Stimulated activated CD8-positive, alpha-beta memory T cell treated with anti-CD3 and anti-CD28 coated beads, Interleukin-15, amount 100 ng/mL, for 4 hours (primary cell): ENCODE measurements around the gene SH3TC1.

Source experiments
- DNase-seq, 2 donors: peaks; one replicate each; pipeline ENCODE4 v3.0.0-alpha.2; 2020; ENCODE audit warnings: low read depth in 2 of 2

The SH3TC1 gene

DNA sequence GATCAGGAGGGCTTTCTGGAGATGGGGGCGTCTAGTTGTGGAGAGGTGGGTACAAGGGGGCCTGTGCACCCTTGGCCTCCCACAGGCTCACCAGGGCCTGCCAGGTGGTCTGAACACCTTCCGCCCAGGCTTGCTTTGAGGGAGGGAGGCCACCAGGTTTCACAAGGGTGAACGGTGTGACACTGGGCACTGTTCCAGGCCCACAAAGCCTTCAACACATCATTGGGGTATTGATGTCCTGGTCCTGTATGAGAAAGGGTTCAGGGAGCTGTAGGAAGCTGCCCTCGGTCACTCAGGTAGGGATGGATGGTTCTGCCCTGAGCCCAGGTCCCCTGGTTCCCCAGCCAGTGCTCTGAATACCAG is 76.4 kb downstream of the SH3TC1 start:
- no peak for DNase-seq

GRCh38 chr4:8276358-8277240 is 77.5 kb downstream of the SH3TC1 start:
- no peak for DNase-seq

GRCh38 chr4:8277356-8278008 is 78.4 kb downstream of the SH3TC1 start:
- no peak for DNase-seq

- no peak for DNase-seq
Measured at GRCh38 chr4:8278009-8278395, 78.9 kb downstream of the SH3TC1 start.

GRCh38 chr4:8278421-8279287 is 79.6 kb downstream of the SH3TC1 start:
- DNase-seq: no peak

- no peak for DNase-seq
Measured at GRCh38 chr4:8279321-8280157, 80.4 kb downstream of the SH3TC1 start.

- DNase-seq: no peak
Measured at GRCh38 chr4:8280158-8280875, 81.2 kb downstream of the SH3TC1 start.

GRCh38 chr4:8280876-8281440 is 81.9 kb downstream of the SH3TC1 start:
- no peak for DNase-seq

GRCh38 chr4:8281519-8282133 is 82.5 kb downstream of the SH3TC1 start:
- no peak for DNase-seq

GRCh38 chr4:8282134-8282641 is 83.1 kb downstream of the SH3TC1 start:
- DNase-seq: no peak

DNA sequence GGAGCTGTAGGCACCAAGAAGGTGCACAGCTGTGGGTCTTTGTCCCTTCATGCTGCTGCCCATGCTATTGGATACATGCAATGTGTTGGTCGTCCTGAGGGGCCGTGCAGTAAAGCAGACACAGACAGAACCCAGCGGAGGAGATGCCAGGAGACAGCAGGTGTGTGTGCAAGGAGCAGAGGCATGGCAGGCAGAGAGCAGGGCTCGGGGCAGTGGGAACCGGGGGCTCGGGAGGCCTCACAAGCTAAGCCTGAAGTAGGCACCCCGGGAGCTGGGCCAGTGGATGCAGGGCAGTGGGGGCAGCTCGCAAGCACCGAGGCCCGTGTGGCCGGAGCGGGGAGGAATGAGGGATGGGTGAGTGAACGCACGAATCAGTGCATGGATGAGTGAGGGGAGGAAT is 83.7 kb downstream of the SH3TC1 start:
- no peak for DNase-seq

DNA sequence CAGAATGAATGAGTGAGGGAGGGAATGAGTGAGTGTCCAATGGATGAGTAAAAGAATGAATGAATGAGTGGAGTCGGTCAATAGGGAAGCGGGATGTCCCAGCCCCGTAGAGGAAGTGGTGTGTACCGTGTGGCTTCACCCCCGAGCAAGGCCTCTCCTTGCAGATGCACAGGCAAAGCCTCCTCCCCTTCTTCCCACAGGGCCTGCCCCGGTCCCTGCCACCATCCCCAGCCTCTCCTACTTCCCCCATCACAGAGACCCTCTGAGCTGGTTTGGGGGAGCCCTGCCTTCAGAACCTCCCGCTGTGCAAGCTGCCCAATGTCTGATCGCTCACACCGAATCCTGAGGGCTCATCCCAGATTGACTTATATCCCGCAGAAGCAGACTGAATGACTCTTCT is 84.1 kb downstream of the SH3TC1 start:
- DNase-seq: no peak

GRCh38 chr4:8283631-8284121 is 84.6 kb downstream of the SH3TC1 start:
- DNase-seq: no peak

- DNase-seq: no peak
Measured at GRCh38 chr4:8284391-8284790, 85.3 kb downstream of the SH3TC1 start.

- DNase-seq: no peak
Measured at GRCh38 chr4:8285143-8285975, 86.3 kb downstream of the SH3TC1 start.

- DNase-seq: no peak
Measured at GRCh38 chr4:8285976-8286718, 87.1 kb downstream of the SH3TC1 start.

DNA sequence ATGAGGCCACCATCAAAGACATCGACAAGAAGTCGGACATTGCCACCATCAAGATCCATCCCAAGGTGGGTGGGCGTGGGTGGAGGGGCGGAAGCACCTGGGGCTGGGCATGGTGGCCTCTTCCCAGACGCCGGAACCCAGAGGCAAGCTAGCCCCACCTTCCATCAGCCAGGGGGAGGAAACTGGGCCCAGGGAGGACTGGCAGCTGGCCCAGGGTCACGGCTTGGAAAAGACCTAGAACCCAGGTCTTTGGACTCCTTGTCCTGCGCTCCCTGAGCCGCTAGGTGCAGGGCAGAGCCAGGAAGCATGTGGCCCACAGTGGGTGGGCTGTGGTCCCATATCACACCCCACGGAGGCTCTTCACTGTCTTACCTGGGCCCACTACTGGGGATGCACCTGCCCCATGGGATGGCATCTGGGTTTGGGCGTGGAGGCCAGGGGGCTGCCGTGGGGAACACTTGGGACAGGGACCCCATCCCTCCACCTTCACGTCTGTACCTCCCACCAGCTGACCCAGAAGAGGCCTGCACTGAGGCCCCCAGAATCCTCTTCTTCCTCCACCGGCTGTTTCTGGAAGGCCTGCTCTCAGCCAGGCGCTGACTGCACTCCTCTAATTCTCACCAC is 87.7 kb downstream of the SH3TC1 start:
- DNase-seq: no peak
